HepG2 (cell line): ENCODE measurements around the gene TP63. TPM values are rescaled to one million over a fixed set of nuclear protein-coding genes. Genes with fewer than 3 reads are reported as not detected.

ENCODE experiments used
- ATAC-seq: fragments of 200-7000 bp; cut with Tn5 transposase; 3 replicates; pipeline ENCODE4 v1.9.1; 2020; ENCODE audit warnings: mild to moderate bottlenecking, moderate library complexity
- BruUV-seq: library from RNA; stranded (reverse); fragments of 400-500 nt; replicated peaks from 2 replicates; lab custom pipeline; 2021; lab: Mats Ljungman, UMichigan
- CTCF ChIA-PET: fragments of 300-600 bp; formaldehyde crosslinking; extraction: SDS; loops from one replicate; lab custom pipeline; 2021; ENCODE audit warnings: low total read pairs, inconsistent platforms, low intra/inter-chr PET ratio; lab: Yijun Ruan, JAX
- POLR2A ChIA-PET: fragments of 350-600 bp; sonication (Branson Sonifier 250); formaldehyde crosslinking; loops from one replicate; lab custom pipeline; 2020; ENCODE audit warnings: antibody characterized with exemption, inconsistent platforms; lab: Yijun Ruan, JAX
- DNase-seq: peaks from one replicate; pipeline ENCODE4 v3.0.0-alpha.2; 2015; ENCODE audit warnings: low spot score
- FAIRE-seq: peaks from 3 replicates; lab custom pipeline; 2011; peaks lifted over from hg19 to GRCh38; lab: Jason Lieb, UNC
- H2AFZ ChIP-seq: one replicate; pipeline ENCODE4 v1.6.1; 2011; ENCODE audit warnings: low read length, inconsistent platforms
- H3K27ac ChIP-seq: fragments of 300-600 bp; 3 replicates; pipeline ENCODE4 v1.8.0; 2011; ENCODE audit warnings: mixed run types, mild to moderate bottlenecking, mixed read lengths, low read length, inconsistent platforms; ENCODE audit not compliant: insufficient read depth; ENCODE audit errors: extremely low read length
- H3K27me3 ChIP-seq, 2 experiments: fragments of 200-600 bp in 1 of 2; 2 replicates in 1 of 2; 3 replicates in 1 of 2; pipeline versions ENCODE4 v1.6.0 to v1.8.0; 2011; ENCODE audit warnings: low read length in 2 of 2, mild to moderate bottlenecking in 2 of 2, moderate library complexity in 2 of 2, inconsistent platforms in 1 of 2; ENCODE audit not compliant: insufficient read depth in 2 of 2, control insufficient read depth in 1 of 2
- H3K36me3 ChIP-seq, 2 experiments: fragments of 200-600 bp in 1 of 2; replicated peaks in 1 of 2; 2 replicates in 1 of 2; 3 replicates in 1 of 2; pipeline versions ENCODE4 v1.5.1 to v1.8.0; 2011; ENCODE audit warnings: low read length in 2 of 2, inconsistent platforms in 1 of 2; ENCODE audit not compliant: insufficient read depth in 2 of 2, control insufficient read depth in 1 of 2
- H3K4me1 ChIP-seq: 2 replicates; pipeline ENCODE4 v1.5.1; 2012; ENCODE audit warnings: low read length, inconsistent platforms; ENCODE audit not compliant: insufficient read depth
- H3K4me2 ChIP-seq: 2 replicates; pipeline ENCODE4 v1.6.0; 2011; ENCODE audit warnings: low read depth, low read length, inconsistent platforms
- H3K4me3 ChIP-seq, 3 experiments: fragments of 200-600 bp in 1 of 3; sonication (generic), shearing (Covaris generic) in 1 of 3; replicated peaks in 1 of 3; 2 replicates each; pipeline ENCODE4 v1.5.1; 2011 to 2016; ENCODE audit warnings: low read length in 3 of 3, inconsistent platforms in 2 of 3, low read depth in 2 of 3, mild to moderate bottlenecking in 2 of 3, control low read depth in 1 of 3, mixed read lengths in 1 of 3; ENCODE audit not compliant: insufficient read depth in 1 of 3
- H3K79me2 ChIP-seq: one replicate; pipeline ENCODE4 v1.6.1; 2011; ENCODE audit warnings: low read length, inconsistent platforms; ENCODE audit not compliant: insufficient read depth
- H3K9ac ChIP-seq: 2 replicates; pipeline ENCODE4 v1.6.0; 2011; ENCODE audit warnings: mild to moderate bottlenecking, low read depth, low read length, inconsistent platforms; ENCODE audit not compliant: insufficient read depth
- H3K9me3 ChIP-seq: 2 replicates; pipeline ENCODE4 v1.5.1; 2012; ENCODE audit warnings: mild to moderate bottlenecking, low read length
- H4K20me1 ChIP-seq: 2 replicates; pipeline ENCODE4 v1.6.0; 2011; ENCODE audit warnings: inconsistent platforms, mild to moderate bottlenecking, low read length, moderate library complexity; ENCODE audit not compliant: insufficient read depth
- GFI1 ChIP-seq: sonication (generic); formaldehyde crosslinking; IDR thresholded peaks from 2 replicates; pipeline ENCODE4 v1.5.0; 2020; ENCODE audit warnings: missing genetic modification reagents, mild to moderate bottlenecking, borderline replicate concordance
- HIVEP1 ChIP-seq: sonication (generic); formaldehyde crosslinking; IDR thresholded peaks from 2 replicates; pipeline ENCODE4 v1.4.0; 2020; ENCODE audit warnings: mild to moderate bottlenecking, missing genetic modification reagents
- HNRNPLL ChIP-seq: fragments of 200-400 bp; formaldehyde crosslinking; IDR thresholded peaks from 2 replicates; pipeline ENCODE4 v1.6.1; 2017; ENCODE audit warnings: mild to moderate bottlenecking, low read depth, low read length; ENCODE audit not compliant: poor library complexity, severe bottlenecking
- POGZ ChIP-seq: sonication (generic); formaldehyde crosslinking; IDR thresholded peaks from 2 replicates; pipeline ENCODE4 v1.4.0; 2020; ENCODE audit warnings: mild to moderate bottlenecking, missing genetic modification reagents
- SMYD3 ChIP-seq: sonication (generic); formaldehyde crosslinking; IDR thresholded peaks from 2 replicates; pipeline ENCODE4 v1.8.1; 2023; ENCODE audit warnings: mild to moderate bottlenecking, missing genetic modification reagents
- SOX6 ChIP-seq, 2 experiments: fragments of 450-650 bp in 1 of 2; sonication (generic) in 1 of 2; formaldehyde crosslinking in 1 of 2; IDR thresholded peaks; 2 replicates each; pipeline versions ENCODE4 v1.4.0 to v1.6.1; 2017 to 2020; ENCODE audit warnings: antibody characterized with exemption in 1 of 2, mild to moderate bottlenecking in 1 of 2, missing genetic modification reagents in 1 of 2
- ZNF234 ChIP-seq: sonication (generic); formaldehyde crosslinking; conservative IDR thresholded peaks from 2 replicates; pipeline ENCODE4 v1.5.1; 2020; ENCODE audit warnings: mild to moderate bottlenecking, missing genetic modification reagents
- ZNF263 ChIP-seq: sonication (generic); formaldehyde crosslinking; IDR thresholded peaks from 2 replicates; pipeline ENCODE4 v1.4.0; 2020; ENCODE audit warnings: missing genetic modification reagents
- ZNF296 ChIP-seq: sonication (generic); formaldehyde crosslinking; conservative IDR thresholded peaks from 2 replicates; pipeline ENCODE4 v1.5.0; 2020; ENCODE audit warnings: mild to moderate bottlenecking, missing genetic modification reagents
- ZNF333 ChIP-seq: sonication (generic); formaldehyde crosslinking; IDR thresholded peaks from 2 replicates; pipeline ENCODE4 v1.4.0; 2020; ENCODE audit warnings: mild to moderate bottlenecking, missing genetic modification reagents, borderline replicate concordance
- in situ Hi-C: cut with HindIII; loops from 2 replicates; pipeline ENCODE4 v1.10.0; 2017; ENCODE audit warnings: low pct_unique_long_range_greater_than_20kb; ENCODE audit not compliant: extremely low pct_ligation_motif_present
- intact Hi-C: fragments of 100-400 bp; cut with micrococcal nuclease; formaldehyde crosslinking; loops from one replicate; pipeline ENCODE4 v1.10.0; 2022; ENCODE audit not compliant: unreplicated experiment
- polyA plus RNA-seq, 8 experiments: library from polyadenylated mRNA; depleted of rRNA in 3 of 8; stranded (reverse) in 7 of 8; unstranded in 1 of 8; fragments of >200 nt; fragmentation: Illumina TruSeq in 4 of 8; extraction: Trizol in 4 of 8; gene quantifications; 2 replicates each; pipeline versions ENCODE4 v1.2.1 to v1.2.3, GENCODE V29; 2011 to 2016; ENCODE audit warnings: low read depth in 4 of 8, missing spikeins in 1 of 8, mixed read lengths in 1 of 8; ENCODE audit not compliant: insufficient read depth in 1 of 8
- total RNA-seq, 5 experiments: library from RNA; depleted of rRNA; stranded (reverse); fragments of >200 nt; fragmentation: Illumina TruSeq; extraction: Trizol; gene quantifications; 2 replicates each; pipeline ENCODE4 v1.2.3, GENCODE V29; 2016; ENCODE audit warnings: low read depth in 1 of 5
- TF ChIP-seq, protein P1 (sequence below): IDR thresholded peaks from 2 replicates; pipeline ENCODE4 v1.6.1; 2016; ENCODE audit warnings: mild to moderate bottlenecking
- TF ChIP-seq, protein P2 (sequence below), 2 experiments: sonication (generic) in 1 of 2; formaldehyde crosslinking in 1 of 2; IDR thresholded peaks; 2 replicates each; pipeline versions ENCODE4 v1.4.0 to v1.6.1; 2016 to 2020; ENCODE audit warnings: borderline replicate concordance in 1 of 2, low read depth in 1 of 2, mild to moderate bottlenecking in 1 of 2, missing genetic modification reagents in 1 of 2
- TF ChIP-seq, protein P3 (sequence below): sonication (generic); formaldehyde crosslinking; IDR thresholded peaks from 2 replicates; pipeline ENCODE4 v1.4.0; 2020; ENCODE audit warnings: missing genetic modification reagents, borderline replicate concordance

TP63 gene
- total and polyA plus RNA-seq, 2 of the 13 experiments (the other 11 are each of a cell fraction or from before 2014, with no cell fraction given): not detected

DNA sequence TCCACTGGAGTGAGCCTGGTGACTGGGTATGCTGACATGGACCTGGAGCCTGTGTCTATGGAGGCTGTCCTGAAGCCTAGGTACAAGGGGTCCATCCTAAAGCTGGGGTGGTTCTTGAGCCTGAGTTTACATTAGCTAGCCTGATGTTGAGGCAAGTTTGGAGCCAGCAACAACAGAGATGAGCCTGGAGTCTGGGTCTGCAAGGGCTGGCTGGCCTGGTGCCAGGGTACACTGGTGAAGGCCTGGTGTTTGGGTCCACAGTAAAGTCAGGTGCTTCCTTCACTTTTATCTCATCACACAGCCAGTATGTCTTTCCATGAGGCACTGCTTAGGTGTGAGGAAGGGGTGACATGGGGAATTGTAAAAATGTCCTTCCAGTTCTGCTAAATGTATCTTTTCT is 49.5 kb downstream of the TP63 start:
- Histone ChIP-seq H4K20me1 (no peaks in the 10 kb centered on the region), H3K4me1 (no peaks in the 10 kb centered on the region), H3K27me3 (no peaks in the 10 kb centered on the region), H3K9ac (no peak overlapping the region), H3K4me2 (no peak overlapping the region), H3K27ac (no peak overlapping the region), H3K36me3 (no peaks in the 10 kb centered on the region), H3K9me3 (no peaks in the 10 kb centered on the region), H3K4me3 (no peak overlapping the region), H2AFZ (no peak overlapping the region), H3K79me2 (no peaks in the 10 kb centered on the region)
- FAIRE-seq (no peak), ATAC-seq (no peak), DNase-seq (no peak)
- no TSS peak for BruUV-seq
- TF ChIP-seq ZNF296 (CRISPR knock-in tag): no peak
- TF ChIP-seq SOX6 (IDR thresholded peaks at IDR 0.05): no peak
- TF ChIP-seq SOX6 (CRISPR knock-in tag; IDR thresholded peaks at IDR 0.05): no peak
- no peak for TF ChIP-seq POGZ
- TF ChIP-seq ZNF333 (CRISPR knock-in tag): no peak
- TF ChIP-seq ZNF234 (CRISPR knock-in tag): no peak
- no peak for TF ChIP-seq SMYD3 (CRISPR knock-in tag)
- TF ChIP-seq GFI1 (CRISPR knock-in tag): no peak
- no peak for TF ChIP-seq ZNF263 (CRISPR knock-in tag)
- TF ChIP-seq, protein P1, sequence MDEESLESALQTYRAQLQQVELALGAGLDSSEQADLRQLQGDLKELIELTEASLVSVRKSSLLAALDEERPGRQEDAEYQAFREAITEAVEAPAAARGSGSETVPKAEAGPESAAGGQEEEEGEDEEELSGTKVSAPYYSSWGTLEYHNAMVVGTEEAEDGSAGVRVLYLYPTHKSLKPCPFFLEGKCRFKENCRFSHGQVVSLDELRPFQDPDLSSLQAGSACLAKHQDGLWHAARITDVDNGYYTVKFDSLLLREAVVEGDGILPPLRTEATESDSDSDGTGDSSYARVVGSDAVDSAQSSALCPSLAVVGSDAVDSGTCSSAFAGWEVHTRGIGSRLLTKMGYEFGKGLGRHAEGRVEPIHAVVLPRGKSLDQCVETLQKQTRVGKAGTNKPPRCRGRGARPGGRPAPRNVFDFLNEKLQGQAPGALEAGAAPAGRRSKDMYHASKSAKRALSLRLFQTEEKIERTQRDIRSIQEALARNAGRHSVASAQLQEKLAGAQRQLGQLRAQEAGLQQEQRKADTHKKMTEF: no peak
- TF ChIP-seq HIVEP1 (CRISPR knock-in tag): no peak
- no peak for TF ChIP-seq HNRNPLL
- TF ChIP-seq, protein P2, sequence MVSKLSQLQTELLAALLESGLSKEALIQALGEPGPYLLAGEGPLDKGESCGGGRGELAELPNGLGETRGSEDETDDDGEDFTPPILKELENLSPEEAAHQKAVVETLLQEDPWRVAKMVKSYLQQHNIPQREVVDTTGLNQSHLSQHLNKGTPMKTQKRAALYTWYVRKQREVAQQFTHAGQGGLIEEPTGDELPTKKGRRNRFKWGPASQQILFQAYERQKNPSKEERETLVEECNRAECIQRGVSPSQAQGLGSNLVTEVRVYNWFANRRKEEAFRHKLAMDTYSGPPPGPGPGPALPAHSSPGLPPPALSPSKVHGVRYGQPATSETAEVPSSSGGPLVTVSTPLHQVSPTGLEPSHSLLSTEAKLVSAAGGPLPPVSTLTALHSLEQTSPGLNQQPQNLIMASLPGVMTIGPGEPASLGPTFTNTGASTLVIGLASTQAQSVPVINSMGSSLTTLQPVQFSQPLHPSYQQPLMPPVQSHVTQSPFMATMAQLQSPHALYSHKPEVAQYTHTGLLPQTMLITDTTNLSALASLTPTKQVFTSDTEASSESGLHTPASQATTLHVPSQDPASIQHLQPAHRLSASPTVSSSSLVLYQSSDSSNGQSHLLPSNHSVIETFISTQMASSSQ (IDR thresholded peaks at IDR 0.05; ENCODE audit: low read depth): no peak
- TF ChIP-seq, protein P2 (CRISPR knock-in tag; IDR thresholded peaks at IDR 0.05; ENCODE audit: borderline replicate concordance): no peak
- TF ChIP-seq, protein P3, sequence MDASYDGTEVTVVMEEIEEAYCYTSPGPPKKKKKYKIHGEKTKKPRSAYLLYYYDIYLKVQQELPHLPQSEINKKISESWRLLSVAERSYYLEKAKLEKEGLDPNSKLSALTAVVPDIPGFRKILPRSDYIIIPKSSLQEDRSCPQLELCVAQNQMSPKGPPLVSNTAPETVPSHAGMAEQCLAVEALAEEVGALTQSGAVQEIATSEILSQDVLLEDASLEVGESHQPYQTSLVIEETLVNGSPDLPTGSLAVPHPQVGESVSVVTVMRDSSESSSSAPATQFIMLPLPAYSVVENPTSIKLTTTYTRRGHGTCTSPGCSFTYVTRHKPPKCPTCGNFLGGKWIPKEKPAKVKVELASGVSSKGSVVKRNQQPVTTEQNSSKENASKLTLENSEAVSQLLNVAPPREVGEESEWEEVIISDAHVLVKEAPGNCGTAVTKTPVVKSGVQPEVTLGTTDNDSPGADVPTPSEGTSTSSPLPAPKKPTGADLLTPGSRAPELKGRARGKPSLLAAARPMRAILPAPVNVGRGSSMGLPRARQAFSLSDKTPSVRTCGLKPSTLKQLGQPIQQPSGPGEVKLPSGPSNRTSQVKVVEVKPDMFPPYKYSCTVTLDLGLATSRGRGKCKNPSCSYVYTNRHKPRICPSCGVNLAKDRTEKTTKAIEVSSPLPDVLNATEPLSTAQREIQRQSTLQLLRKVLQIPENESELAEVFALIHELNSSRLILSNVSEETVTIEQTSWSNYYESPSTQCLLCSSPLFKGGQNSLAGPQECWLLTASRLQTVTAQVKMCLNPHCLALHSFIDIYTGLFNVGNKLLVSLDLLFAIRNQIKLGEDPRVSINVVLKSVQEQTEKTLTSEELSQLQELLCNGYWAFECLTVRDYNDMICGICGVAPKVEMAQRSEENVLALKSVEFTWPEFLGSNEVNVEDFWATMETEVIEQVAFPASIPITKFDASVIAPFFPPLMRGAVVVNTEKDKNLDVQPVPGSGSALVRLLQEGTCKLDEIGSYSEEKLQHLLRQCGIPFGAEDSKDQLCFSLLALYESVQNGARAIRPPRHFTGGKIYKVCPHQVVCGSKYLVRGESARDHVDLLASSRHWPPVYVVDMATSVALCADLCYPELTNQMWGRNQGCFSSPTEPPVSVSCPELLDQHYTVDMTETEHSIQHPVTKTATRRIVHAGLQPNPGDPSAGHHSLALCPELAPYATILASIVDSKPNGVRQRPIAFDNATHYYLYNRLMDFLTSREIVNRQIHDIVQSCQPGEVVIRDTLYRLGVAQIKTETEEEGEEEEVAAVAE (CRISPR knock-in tag): no peak
- POLR2A ChIA-PET: no interaction called here
- intact Hi-C loops: no loop called here
- in situ Hi-C loops: no loop called here
- CTCF ChIA-PET: no interaction called here
